ENCODE results near the gene RERE. TPM values are rescaled to one million over a fixed set of nuclear protein-coding genes. Genes with fewer than 3 reads are reported as not detected.

Gene RERE
- polyA plus RNA-seq, 1 of the 3 experiments (the other 2 are of a cell fraction), result 8.1 TPM

- 0 out of 2 replicates have a peak, but pooled peaks cover 3% of the 10 kb centered on the region for H4K20me1 ChIP-seq (ENCODE audit: insufficient read depth)
- H3K9me3 ChIP-seq, result no peaks in the 10 kb centered on the region
- no peak overlapping the region for H3K27ac ChIP-seq (ENCODE audit: low read depth in 2 of 2, low read length in 1 of 2)
- ChIA-PET POLR2A (no interaction called here), CTCF (interaction anchor here (1.4 to 2.3 kb wide), 4 partner anchors 9 to 126 kb away, joined by 3 to 13 read pairs (median 3); no protein-coding TSS in a partner anchor)
- peaks cover 2% of the 10 kb centered on the region for H3F3A ChIP-seq (replicated peaks; ENCODE audit: insufficient read depth)
- H3K36me3 ChIP-seq (replicated peaks in 1 of 2; ENCODE audit: control insufficient read depth in 1 of 2, insufficient read depth in 2 of 2, low read length in 1 of 2), result no peaks in the 10 kb centered on the region
- H3K4me1 ChIP-seq (ENCODE audit: control insufficient read depth in 1 of 2, insufficient read depth in 2 of 2, low read depth in 1 of 2, low read length in 1 of 2), result peaks cover 8 to 15% of the 10 kb centered on the region in 2 experiments; a peak in 3 of 4 replicates
- H3K9ac ChIP-seq, result no peak overlapping the region
- H3K27me3 ChIP-seq (ENCODE audit: insufficient read depth), result no peaks in the 10 kb centered on the region
- no peaks in the 10 kb centered on the region for H3K9me2 ChIP-seq
- DNase-seq, result no peak
- H2AFZ ChIP-seq (ENCODE audit: low read depth), result no peak overlapping the region
- no peak for TF ChIP-seq USF1 (IDR thresholded peaks at IDR 0.05; ENCODE audit: borderline replicate concordance, low read depth)
- no peak for TF ChIP-seq IRF3 (IDR thresholded peaks at IDR 0.05; ENCODE audit: low read depth, low read length)
- TF ChIP-seq ZBTB33 (IDR thresholded peaks at IDR 0.05; ENCODE audit: borderline replicate concordance, low read depth), result no peak
- no peak for TF ChIP-seq RCOR1 (IDR thresholded peaks at IDR 0.05; ENCODE audit: low read length)
- no peak for TF ChIP-seq RXRA (IDR thresholded peaks at IDR 0.05; ENCODE audit: borderline replicate concordance, low read depth)
- TF ChIP-seq TCF12 (IDR thresholded peaks at IDR 0.05), result no peak
- no peak for TF ChIP-seq ELF1 (IDR thresholded peaks at IDR 0.05)
- TF ChIP-seq NFIC (IDR thresholded peaks at IDR 0.05; ENCODE audit: borderline replicate concordance), result no peak
- TF ChIP-seq MEF2A (IDR thresholded peaks at IDR 0.05; ENCODE audit: borderline replicate concordance, low read depth), result no peak
- TF ChIP-seq EP300 (IDR thresholded peaks at IDR 0.05; ENCODE audit: borderline replicate concordance in 1 of 2, low read depth in 1 of 2, low read length in 1 of 2), result no peak
- no peak for TF ChIP-seq USF2 (IDR thresholded peaks at IDR 0.05; ENCODE audit: borderline replicate concordance, low read depth, low read length)
- TF ChIP-seq POLR2AphosphoS5 (IDR thresholded peaks at IDR 0.05; ENCODE audit: low read depth, low read length), result no peak
- no peak for TF ChIP-seq EZH2phosphoT487 (IDR thresholded peaks at IDR 0.05; ENCODE audit: borderline replicate concordance, low read depth)
- TF ChIP-seq SIN3A (IDR thresholded peaks at IDR 0.05; ENCODE audit: borderline replicate concordance, low read depth, low read length), result no peak
- no peak for TF ChIP-seq TEAD4 (IDR thresholded peaks at IDR 0.05; ENCODE audit: borderline replicate concordance, insufficient read depth)
- no peak overlapping the region for H3K4me2 ChIP-seq
- 97% methylated on average over 3 of the region's 3 CpGs for WGBS (ENCODE audit: low lambda C conversion rate)
- peaks cover 5% of the 10 kb centered on the region for H3K79me2 ChIP-seq (ENCODE audit: insufficient read depth)
- H3K4me3 ChIP-seq (ENCODE audit: low read depth in 2 of 2, low read length in 1 of 2), result no peak overlapping the region
Measured at GRCh38 chr1:8722366-8722765, 95.1 kb downstream of the RERE start.

Measured in SK-N-SH (cell line).